Astrocyte (in vitro differentiated cells and primary cell): ENCODE data around the gene ALPG.

Experiments used
- CTCF ChIP-seq: IDR thresholded peaks from 2 replicates; pipeline ENCODE4 v1.5.1; 2011; ENCODE audit warnings: low read depth, mild to moderate bottlenecking, inconsistent platforms, low read length, moderate library complexity; ENCODE audit not compliant: insufficient read depth
- EZH2 ChIP-seq: IDR thresholded peaks from 2 replicates; pipeline ENCODE4 v1.6.1; 2012; ENCODE audit warnings: mild to moderate bottlenecking, low read length, inconsistent platforms; ENCODE audit not compliant: insufficient read depth

- TF ChIP-seq EZH2 (peak; percentile 65), CTCF (no peak)
These were observed 12.8 kb downstream of the ALPG start for GRCh38 chr2:232419245-232420072.
